Heart right ventricle (tissue), 16 donors: Measurements from ENCODE around the gene MAN2A1. TPM values are rescaled to one million over a fixed set of nuclear protein-coding genes. Genes with fewer than 3 reads are reported as not detected.
A peak's percentile ranks its signal among the peaks of the same experiment; 100 is the strongest.

ENCODE experiments used
- ATAC-seq, 8 donors: fragments of 200-7000 bp; cut with Tn5 transposase; one replicate each; pipeline ENCODE4 v1.9.1; 2020; ENCODE audit warnings: mild to moderate bottlenecking in 8 of 8, moderate library complexity in 8 of 8, moderate number of reproducible peaks in 1 of 8
- DNase-seq, 2 donors: peaks; one replicate each; pipeline ENCODE4 v3.0.0-alpha.2; 2020
- H3K27ac ChIP-seq, 10 donors: fragments of 200-600 bp; sonication (generic) in 2 of 10; one replicate each; pipeline versions ENCODE4 v1.5.0 to v1.8.0; 2020 to 2022; ENCODE audit warnings: mild to moderate bottlenecking in 3 of 10
- H3K27me3 ChIP-seq, 7 donors: fragments of 200-600 bp; one replicate each; pipeline ENCODE4 v1.8.0; 2021 to 2022; ENCODE audit warnings: mild to moderate bottlenecking in 2 of 7
- H3K36me3 ChIP-seq, 9 donors: fragments of 200-600 bp; sonication (generic) in 1 of 9; one replicate each; pipeline versions ENCODE4 v1.5.0 to v1.8.0; 2020 to 2022; ENCODE audit warnings: mild to moderate bottlenecking in 2 of 9
- H3K4me1 ChIP-seq, 9 donors: fragments of 200-600 bp; sonication (generic) in 1 of 9; one replicate each; pipeline versions ENCODE4 v1.5.0 to v1.8.0; 2020 to 2022; ENCODE audit warnings: mild to moderate bottlenecking in 4 of 9
- H3K4me3 ChIP-seq, 10 donors: fragments of 200-600 bp; sonication (generic) in 2 of 10; one replicate each; pipeline versions ENCODE4 v1.5.0 to v1.8.0; 2020 to 2022; ENCODE audit warnings: mild to moderate bottlenecking in 7 of 10, moderate library complexity in 2 of 10
- H3K9me3 ChIP-seq, 11 donors: fragments of 200-600 bp in 10 of 11; sonication (generic) in 2 of 11; one replicate each; pipeline versions ENCODE4 v1.5.0 to v1.8.0; 2013 to 2022; ENCODE audit warnings: mild to moderate bottlenecking in 2 of 11, control low read depth in 1 of 11, moderate library complexity in 1 of 11
- WGBS, 2 donors: extraction: QIAGEN DNeasy Blood & Tissue Kit; methylation state at CpG; one replicate each; pipeline ENCODE4 v1.1.7; 2013; ENCODE audit warnings: inconsistent platforms in 1 of 2; 5-methylcytosine and 5-hydroxymethylcytosine counted together
- intact Hi-C, 10 donors: fragments of 100-400 bp; cut with DNase I; formaldehyde crosslinking; loops; one replicate each; pipeline versions ENCODE4 v1.11.1 to v1.14.2; 2022
- polyA plus RNA-seq, 2 donors: library from polyadenylated mRNA; stranded (reverse); fragments of 200-250 nt; gene quantifications; one replicate each; pipeline ENCODE4 v1.2.3, GENCODE V29; 2013
- total RNA-seq, 10 donors: library from RNA; stranded (reverse); fragmentation: NEBNext Ultra II Directional in 3 of 10; extraction: Animal tissue kit (Norgen Biotek cat#: 25700) in 3 of 10; gene quantifications; one replicate each; pipeline versions ENCODE4 v1.2.1 to v1.2.4, GENCODE V29; 2021 to 2023
- TF ChIP-seq, protein P1 (sequence below), 9 donors: fragments of 200-600 bp; sonication (generic) in 2 of 9; IDR thresholded peaks; one replicate each; pipeline versions ENCODE4 v1.5.0 to v1.8.0; 2021 to 2022; ENCODE audit warnings: antibody characterized with exemption in 9 of 9, mild to moderate bottlenecking in 5 of 9, moderate library complexity in 1 of 9
- donor health status: Arrhythmogenic right ventricular cardiomyopathy.
- donor health status: ischemic (EF 13 %, LVEDD 7.1; RV severe dilation, severe dysfunction).
- donor health status: healthy with polysubstance abuse.
- donor health status: DM: no; HTN: yes; CAD: no.
- donor health status: DM: no; HTN: no; CAD: no.
- donor health status: ischemic (EF 25% LVEDD 6.9; RV normal size, moderate dysfunction).
- donor health status: ischemic (EF 25% LVEDD 5.7; RV mildly dilated, moderate dysfunction).
- donor health status: healthy.
- donor health status: DM: yes; HTN: yes; CAD: no.
- donor health status: Ischemic cardiomyopathy.
- donor health status: ischemic (EF 35%, LVEDD 5.7; RV mildly dilated, moderate dysfunction).
- donor health status: nonischemic (EF 11% LVEDD 7.7; RV severe dilation, severe dysfunction).
- donor health status: DM: yes; HTN: yes; CAD: no.
- donor health status: PGD.
- donor health status: ischemic (EF 29% LVEDD 5.4; RV normal size, mild dysfunction).
- donor health status: nonischemic (EF 23%, LVEDD 6.1; RV moderate dilation, normal function).

MAN2A1 gene
- total and polyA plus RNA-seq, 12 donors: 2.9 to 16.1 (median 6.5) TPM

DNA sequence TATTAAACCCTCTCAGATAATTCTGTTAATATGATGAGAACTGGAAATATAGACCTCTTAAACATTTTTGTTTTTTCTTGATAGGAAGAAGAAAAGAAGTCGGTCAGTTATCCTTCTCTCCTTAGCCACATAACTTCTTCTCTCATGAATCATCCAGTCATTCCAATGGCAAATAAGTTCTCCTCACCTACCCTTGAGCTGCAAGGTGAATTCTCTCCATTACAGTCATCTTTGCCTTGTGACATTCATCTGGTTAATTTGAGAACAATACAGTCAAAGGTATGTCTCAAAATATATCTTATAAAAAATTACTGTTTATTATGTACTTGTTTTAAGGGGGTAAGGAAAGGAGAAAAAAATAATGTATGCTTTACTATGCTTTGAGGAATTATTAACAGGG, 165.3 kb downstream of the MAN2A1 start:
- peaks cover 0 to 69% (median 7%) of the 10 kb centered on the region in 9 donors for H3K36me3 ChIP-seq
- no peaks in the 10 kb centered on the region for H3K27me3 ChIP-seq
- 97 to 98% methylated on average over 1 of the region's 1 CpG for WGBS, 2 donors
- H3K27ac ChIP-seq: no peak overlapping the region
- DNase-seq: no peak
- peaks cover 0 to 7% (median 0%) of the 10 kb centered on the region in 9 donors for H3K4me1 ChIP-seq
- TF ChIP-seq, protein P1, sequence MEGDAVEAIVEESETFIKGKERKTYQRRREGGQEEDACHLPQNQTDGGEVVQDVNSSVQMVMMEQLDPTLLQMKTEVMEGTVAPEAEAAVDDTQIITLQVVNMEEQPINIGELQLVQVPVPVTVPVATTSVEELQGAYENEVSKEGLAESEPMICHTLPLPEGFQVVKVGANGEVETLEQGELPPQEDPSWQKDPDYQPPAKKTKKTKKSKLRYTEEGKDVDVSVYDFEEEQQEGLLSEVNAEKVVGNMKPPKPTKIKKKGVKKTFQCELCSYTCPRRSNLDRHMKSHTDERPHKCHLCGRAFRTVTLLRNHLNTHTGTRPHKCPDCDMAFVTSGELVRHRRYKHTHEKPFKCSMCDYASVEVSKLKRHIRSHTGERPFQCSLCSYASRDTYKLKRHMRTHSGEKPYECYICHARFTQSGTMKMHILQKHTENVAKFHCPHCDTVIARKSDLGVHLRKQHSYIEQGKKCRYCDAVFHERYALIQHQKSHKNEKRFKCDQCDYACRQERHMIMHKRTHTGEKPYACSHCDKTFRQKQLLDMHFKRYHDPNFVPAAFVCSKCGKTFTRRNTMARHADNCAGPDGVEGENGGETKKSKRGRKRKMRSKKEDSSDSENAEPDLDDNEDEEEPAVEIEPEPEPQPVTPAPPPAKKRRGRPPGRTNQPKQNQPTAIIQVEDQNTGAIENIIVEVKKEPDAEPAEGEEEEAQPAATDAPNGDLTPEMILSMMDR (IDR thresholded peaks at IDR 0.05): no peak
- intact Hi-C loops: no loop called here
- peaks cover 0 to 3% (median 0%) of the 10 kb centered on the region in 11 donors for H3K9me3 ChIP-seq
- no peak overlapping the region for H3K4me3 ChIP-seq
- no peak for ATAC-seq

DNA sequence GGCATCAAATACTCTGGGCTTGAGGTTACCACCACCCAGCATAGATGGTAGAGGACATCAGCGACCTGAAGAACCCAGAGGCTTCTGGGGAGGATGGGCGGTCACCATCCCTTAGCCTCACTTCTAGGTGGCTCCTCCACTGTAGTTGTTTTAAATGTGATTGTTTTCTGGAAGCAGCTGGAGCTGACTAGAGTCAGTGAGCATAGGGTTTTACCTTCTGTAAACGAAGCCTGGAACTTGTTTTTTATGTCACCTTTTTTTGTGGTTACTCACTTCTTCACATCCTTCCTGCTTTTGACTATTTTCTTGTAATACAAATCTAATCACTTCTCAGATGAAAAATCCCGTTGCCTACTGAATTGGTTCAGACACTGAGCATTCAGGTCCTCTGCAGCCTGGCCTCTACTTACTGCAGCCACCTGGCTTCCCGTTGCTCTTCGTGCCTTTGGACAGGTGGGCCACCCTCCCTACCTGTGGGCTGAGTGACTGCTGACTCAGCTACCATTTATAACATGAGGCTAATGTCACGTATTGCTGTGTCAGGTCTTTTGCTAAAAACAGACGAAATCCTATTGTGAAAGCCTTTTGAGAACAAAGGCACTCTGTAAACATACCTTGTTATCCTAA, 167.8 kb downstream of the MAN2A1 start:
- intact Hi-C loops: no loop called here
- H3K4me3 ChIP-seq: no peak overlapping the region
- H3K36me3 ChIP-seq: peaks cover 0 to 81% (median 7%) of the 10 kb centered on the region in 9 donors
- TF ChIP-seq, protein P1 (IDR thresholded peaks at IDR 0.05): no peak
- H3K27me3 ChIP-seq: no peaks in the 10 kb centered on the region
- ATAC-seq: peak in 1 of 8 donors; percentile 25
- no peaks in the 10 kb centered on the region for H3K9me3 ChIP-seq
- peaks cover 0 to 7% (median 0%) of the 10 kb centered on the region in 9 donors for H3K4me1 ChIP-seq
- DNase-seq: no peak
- H3K27ac ChIP-seq: peak overlapping the region in 1 of 10 donors; percentile 78
- WGBS, 2 donors: 93 to 94% methylated on average over 8 of the region's 8 CpGs

DNA sequence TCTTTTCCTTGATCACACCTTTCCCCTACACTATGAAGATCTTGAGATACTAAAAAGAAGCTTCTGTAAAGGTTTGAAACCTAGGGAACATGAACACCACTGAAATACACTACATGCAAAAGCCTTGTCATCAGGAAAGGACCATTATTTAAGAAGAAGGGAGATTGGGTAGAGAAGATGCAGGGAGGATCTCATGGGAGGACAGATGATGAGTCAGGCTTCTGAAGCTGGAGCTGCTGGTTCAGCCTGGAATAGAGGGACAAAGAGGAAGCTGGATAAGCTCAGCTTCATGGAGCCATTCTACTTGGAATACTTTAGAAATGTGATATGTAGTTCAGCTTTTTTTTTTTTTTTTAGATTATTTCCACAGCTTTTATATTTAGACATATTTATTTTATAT, 169.8 kb downstream of the MAN2A1 start:
- ATAC-seq: no peak
- TF ChIP-seq, protein P1 (IDR thresholded peaks at IDR 0.05): no peak
- H3K27ac ChIP-seq: no peak overlapping the region
- H3K9me3 ChIP-seq: no peaks in the 10 kb centered on the region
- H3K4me3 ChIP-seq: no peak overlapping the region
- no peaks in the 10 kb centered on the region for H3K27me3 ChIP-seq
- intact Hi-C loops: no loop called here
- DNase-seq: no peak
- peaks cover 0 to 13% (median 0%) of the 10 kb centered on the region in 9 donors for H3K4me1 ChIP-seq
- peaks cover 0 to 94% (median 12%) of the 10 kb centered on the region in 9 donors for H3K36me3 ChIP-seq

DNA sequence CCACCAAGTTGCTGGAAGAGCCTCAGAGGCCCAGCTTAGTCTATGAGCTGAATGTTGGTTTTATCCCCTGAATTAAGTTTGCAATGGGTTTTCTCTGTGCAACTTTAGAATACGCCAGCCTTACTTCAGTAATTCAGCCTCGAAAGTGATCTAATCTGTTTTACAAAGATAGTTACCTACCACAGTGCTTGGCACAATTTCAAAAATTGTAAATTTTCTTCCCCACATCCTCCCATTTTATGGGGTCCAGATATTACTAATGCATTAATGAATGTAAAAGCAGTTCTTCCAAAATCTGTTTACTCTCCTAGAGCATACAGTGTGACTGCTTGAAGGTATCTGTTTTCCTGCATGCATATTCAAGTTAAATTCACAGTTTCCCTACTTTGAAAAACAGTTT, 172.6 kb downstream of the MAN2A1 start:
- no peaks in the 10 kb centered on the region for H3K27me3 ChIP-seq
- H3K36me3 ChIP-seq: peaks cover 0 to 96% (median 10%) of the 10 kb centered on the region in 9 donors
- H3K4me1 ChIP-seq: peaks cover 0 to 18% (median 0%) of the 10 kb centered on the region in 9 donors
- H3K27ac ChIP-seq: no peak overlapping the region
- no peak overlapping the region for H3K4me3 ChIP-seq
- intact Hi-C loops: no loop called here
- H3K9me3 ChIP-seq: no peaks in the 10 kb centered on the region
- no peak for ATAC-seq
- TF ChIP-seq, protein P1 (IDR thresholded peaks at IDR 0.05): no peak
- DNase-seq: no peak
- WGBS, 2 donors: 96 to 97% methylated on average over 2 of the region's 2 CpGs
